HCT116 (cell line): ENCODE data around the gene CPLX4. TPM values are rescaled to one million over a fixed set of nuclear protein-coding genes. Genes with fewer than 3 reads are reported as not detected.

Experiments
- ATAC-seq: fragments of 200-7000 bp; cut with Tn5 transposase; 2 replicates; pipeline ENCODE4 v1.9.1; 2020; ENCODE audit warnings: mild to moderate bottlenecking, moderate library complexity
- BruUV-seq: library from RNA; stranded (reverse); fragments of 400-500 nt; replicated peaks from 2 replicates; lab custom pipeline; 2021; lab: Mats Ljungman, UMichigan
- CTCF ChIA-PET: fragments of 300-600 bp; sonication (Branson Sonifier 250); formaldehyde crosslinking; loops from one replicate; lab custom pipeline; 2021; ENCODE audit warnings: antibody characterized with exemption; lab: Charles Lee
- POLR2A ChIA-PET: fragments of 300-600, 350-600 bp; sonication (Branson Sonifier 250); formaldehyde crosslinking; loops from one replicate; lab custom pipeline; 2021; ENCODE audit warnings: antibody characterized with exemption; lab: Charles Lee
- RAD21 ChIA-PET, 2 experiments: fragments of 300-600 bp; sonication (Branson Sonifier 250); formaldehyde crosslinking; loops; one replicate each; lab custom pipeline; 2023; ENCODE audit warnings: low total read pairs in 2 of 2; ENCODE audit not compliant: uncharacterized antibody in 2 of 2, unreplicated experiment in 2 of 2, low non-redundant PET in 1 of 2; lab: Charles Lee
- DNase-seq: peaks from one replicate; pipeline ENCODE4 v3.0.0-alpha.2; 2010; ENCODE audit warnings: low read depth, low spot score
- H2AFZ ChIP-seq: fragments of 200-600 bp; shearing (Covaris generic), sonication (generic); 2 replicates; pipeline ENCODE4 v1.6.1; 2017; ENCODE audit warnings: low read depth, mixed run types, mixed read lengths, antibody characterized with exemption, low read length; ENCODE audit not compliant: poor library complexity, severe bottlenecking
- H3K27ac ChIP-seq: 2 replicates; pipeline ENCODE4 v1.5.1; 2012; ENCODE audit warnings: low read depth, low read length
- H3K27me3 ChIP-seq: fragments of 200-600 bp; sonication (generic); 2 replicates; pipeline ENCODE4 v1.6.1; 2016; ENCODE audit warnings: mixed run types, low read length, mixed read lengths; ENCODE audit not compliant: insufficient read depth
- H3K36me3 ChIP-seq, 2 experiments: fragments of 200-500 bp in 1 of 2; fragments of 200-600 bp in 1 of 2; sonication (Bioruptor generic) in 1 of 2; sonication (generic) in 1 of 2; 2 replicates each; pipeline versions ENCODE4 v1.5.1 to v1.6.1; 2014 to 2016; ENCODE audit warnings: low read length in 2 of 2, inconsistent platforms in 1 of 2, mixed read lengths in 1 of 2, mixed run types in 1 of 2; ENCODE audit not compliant: insufficient read depth in 2 of 2, control insufficient read depth in 1 of 2
- H3K4me1 ChIP-seq, 2 experiments: fragments of 200-600 bp in 1 of 2; sonication (generic) in 1 of 2; 2 replicates each; pipeline versions ENCODE4 v1.5.1 to v1.6.1; 2012 to 2017; ENCODE audit warnings: low read length in 2 of 2, inconsistent platforms in 1 of 2, mild to moderate bottlenecking in 1 of 2, mixed read lengths in 1 of 2, mixed run types in 1 of 2, moderate library complexity in 1 of 2; ENCODE audit not compliant: insufficient read depth in 2 of 2, control insufficient read depth in 1 of 2
- H3K4me2 ChIP-seq: fragments of 200-600 bp; sonication (generic); 2 replicates; pipeline ENCODE4 v1.6.1; 2017; ENCODE audit warnings: mixed run types, low read length, mixed read lengths
- H3K4me3 ChIP-seq, 2 experiments: fragments of 200-600 bp in 1 of 2; sonication (generic) in 1 of 2; replicated peaks in 1 of 2; 2 replicates each; pipeline ENCODE4 v1.5.1; 2011 to 2016; ENCODE audit warnings: low read length in 2 of 2, control low read depth in 1 of 2, low read depth in 1 of 2, mild to moderate bottlenecking in 1 of 2, mixed read lengths in 1 of 2, mixed run types in 1 of 2
- H3K79me2 ChIP-seq: fragments of 200-600 bp; sonication (generic); 2 replicates; pipeline ENCODE4 v1.6.1; 2017; ENCODE audit warnings: mild to moderate bottlenecking, mixed run types, low read length, moderate library complexity, mixed read lengths; ENCODE audit not compliant: insufficient read depth
- H3K9ac ChIP-seq: fragments of 200-600 bp; sonication (generic); 2 replicates; pipeline ENCODE4 v1.6.1; 2016; ENCODE audit warnings: low read length, mixed read lengths
- H3K9me2 ChIP-seq: fragments of 200-600 bp; sonication (generic), shearing (Covaris generic); 2 replicates; pipeline ENCODE4 v1.6.1; 2017; ENCODE audit warnings: mixed run types, mild to moderate bottlenecking, moderate library complexity; ENCODE audit not compliant: insufficient read depth
- H3K9me3 ChIP-seq, 2 experiments: fragments of 200-500 bp in 1 of 2; fragments of 200-600 bp in 1 of 2; sonication (Bioruptor generic) in 1 of 2; sonication (generic) in 1 of 2; 2 replicates each; pipeline ENCODE4 v1.6.1; 2014 to 2017; ENCODE audit warnings: low read length in 2 of 2, mixed read lengths in 2 of 2, inconsistent platforms in 1 of 2, low read depth in 1 of 2, mild to moderate bottlenecking in 1 of 2, mixed run types in 1 of 2, moderate library complexity in 1 of 2; ENCODE audit not compliant: control insufficient read depth in 1 of 2, insufficient read depth in 1 of 2
- H4K20me1 ChIP-seq: fragments of 200-600 bp; sonication (generic), shearing (Covaris generic); 2 replicates; pipeline ENCODE4 v1.6.1; 2017; ENCODE audit warnings: mixed run types, mild to moderate bottlenecking, moderate library complexity; ENCODE audit not compliant: insufficient read depth
- CTCF ChIP-seq, 3 experiments: fragments of 200-600 bp in 1 of 3; sonication (generic) in 1 of 3; IDR thresholded peaks in 2 of 3; conservative IDR thresholded peaks in 1 of 3; 2 replicates each; pipeline ENCODE4 v1.5.1; 2012 to 2017; ENCODE audit warnings: low read depth in 2 of 3, low read length in 2 of 3, antibody characterized with exemption in 1 of 3, borderline replicate concordance in 1 of 3, control low read depth in 1 of 3, mild to moderate bottlenecking in 1 of 3, mixed read lengths in 1 of 3, mixed run types in 1 of 3, moderate library complexity in 1 of 3; ENCODE audit not compliant: insufficient read depth in 1 of 3
- EGR1 ChIP-seq: IDR thresholded peaks from 2 replicates; pipeline ENCODE4 v1.6.1; 2012; ENCODE audit warnings: low read depth
- ELF1 ChIP-seq: IDR thresholded peaks from 2 replicates; pipeline ENCODE4 v1.6.1; 2012; ENCODE audit warnings: low read depth, borderline replicate concordance
- JUND ChIP-seq: IDR thresholded peaks from 2 replicates; pipeline ENCODE4 v1.6.1; 2012
- SRF ChIP-seq: IDR thresholded peaks from 2 replicates; pipeline ENCODE4 v1.6.1; 2012; ENCODE audit warnings: low read depth
- TCF7L2 ChIP-seq: IDR thresholded peaks from 2 replicates; pipeline ENCODE4 v1.7.0; 2011; ENCODE audit warnings: borderline replicate concordance, inconsistent platforms; ENCODE audit not compliant: insufficient read depth, insufficient read length; ENCODE audit errors: extremely low read depth
- YY1 ChIP-seq: IDR thresholded peaks from 2 replicates; pipeline ENCODE4 v1.6.1; 2011; ENCODE audit warnings: low read length, low read depth, moderate library complexity, mild to moderate bottlenecking; ENCODE audit not compliant: insufficient replicate concordance; ENCODE audit errors: extremely low read depth
- ZNF274 ChIP-seq: fragments of 200-500 bp; sonication (Bioruptor generic); IDR thresholded peaks from 2 replicates; pipeline ENCODE4 v1.6.1; 2014; ENCODE audit warnings: mild to moderate bottlenecking, low read depth, low read length, inconsistent platforms
- intact Hi-C: fragments of 100-400 bp; cut with micrococcal nuclease; formaldehyde crosslinking; loops from 2 replicates; pipeline ENCODE4 v1.10.0; 2022
- total RNA-seq: library from RNA; stranded (reverse); gene quantifications from one replicate; pipeline ENCODE4 v1.2.1, GENCODE V29; 2021; ENCODE audit not compliant: unreplicated experiment

Gene CPLX4
- total RNA-seq, 1 experiment from 2014 or later: not detected

- ChIA-PET CTCF (interaction anchor here (0.5 to 1.7 kb wide), 2 partner anchors 43 to 99 kb away, joined by 3 to 7 read pairs; no protein-coding TSS in a partner anchor), RAD21 (no interaction called here), POLR2A (no interaction called here)
- Histone ChIP-seq H3K36me3 (no peaks in the 10 kb centered on the region), H4K20me1 (no peaks in the 10 kb centered on the region), H3K9me3 (no peaks in the 10 kb centered on the region), H3K4me2 (no peak overlapping the region), H3K9me2 (no peaks in the 10 kb centered on the region), H3K9ac (no peak overlapping the region), H2AFZ (no peak overlapping the region), H3K27ac (no peak overlapping the region), H3K27me3 (peaks cover 1% of the 10 kb centered on the region; the same call in 1 of the 2 replicates), H3K4me1 (peaks cover 0 to 18% of the 10 kb centered on the region in 2 experiments; a peak in 3 of 4 replicates), H3K4me3 (no peak overlapping the region), H3K79me2 (no peaks in the 10 kb centered on the region)
- BruUV-seq: no TSS peak
- intact Hi-C loops: no loop called here
- TF ChIP-seq ELF1 (no peak), ZNF274 (no peak), YY1 (no peak), EGR1 (no peak), SRF (no peak), JUND (no peak)
- DNase-seq (no peak), ATAC-seq (no peak)
These were observed 14.7 kb downstream of the CPLX4 start for GRCh38 chr18:59303656-59304195.

GRCh38 chr18:59303006-59303405, 15.4 kb downstream of the CPLX4 start:
- Histone ChIP-seq H3K4me2 (no peak overlapping the region), H3K27ac (no peak overlapping the region), H3K27me3 (peaks cover 5% of the 10 kb centered on the region; the same call in 1 of the 2 replicates), H3K9ac (no peak overlapping the region), H3K9me3 (no peaks in the 10 kb centered on the region), H3K36me3 (no peaks in the 10 kb centered on the region), H2AFZ (no peak overlapping the region), H3K79me2 (no peaks in the 10 kb centered on the region), H3K9me2 (no peaks in the 10 kb centered on the region), H3K4me1 (peaks cover 0 to 12% of the 10 kb centered on the region in 2 experiments; a peak in 3 of 4 replicates), H3K4me3 (no peak overlapping the region), H4K20me1 (no peaks in the 10 kb centered on the region)
- POLR2A ChIA-PET: no interaction called here
- CTCF ChIA-PET: interaction anchor here (1.1 to 1.7 kb wide), 2 partner anchors 54 to 100 kb away, joined by 3 to 7 read pairs; no protein-coding TSS in a partner anchor
- ATAC-seq (no peak), DNase-seq (no peak)
- no peak for TF ChIP-seq TCF7L2
- TF ChIP-seq CTCF (IDR thresholded peaks at IDR 0.05 in 2 of 3, conservative IDR thresholded peaks at IDR 0.05 in 1 of 3; ENCODE audit: borderline replicate concordance in 1 of 3, insufficient read depth in 1 of 3, low read depth in 2 of 3, low read length in 2 of 3): no peak
- no TSS peak for BruUV-seq
- RAD21 ChIA-PET: interaction anchor here in 1 of 2 experiments (1.5 kb wide), 1 partner anchor 100 kb away, joined by 4 read pairs; no protein-coding TSS in a partner anchor
- intact Hi-C loops: no loop called here
